ENCODE results near the gene GID4. TPM values are rescaled to one million over a fixed set of nuclear protein-coding genes. Genes with fewer than 3 reads are reported as not detected.

The GID4 gene
- total and polyA plus RNA-seq, 2 of the 13 experiments (the other 11 are each of a cell fraction or from before 2014, with no cell fraction given) = 4.3 to 6.1 TPM

DNA sequence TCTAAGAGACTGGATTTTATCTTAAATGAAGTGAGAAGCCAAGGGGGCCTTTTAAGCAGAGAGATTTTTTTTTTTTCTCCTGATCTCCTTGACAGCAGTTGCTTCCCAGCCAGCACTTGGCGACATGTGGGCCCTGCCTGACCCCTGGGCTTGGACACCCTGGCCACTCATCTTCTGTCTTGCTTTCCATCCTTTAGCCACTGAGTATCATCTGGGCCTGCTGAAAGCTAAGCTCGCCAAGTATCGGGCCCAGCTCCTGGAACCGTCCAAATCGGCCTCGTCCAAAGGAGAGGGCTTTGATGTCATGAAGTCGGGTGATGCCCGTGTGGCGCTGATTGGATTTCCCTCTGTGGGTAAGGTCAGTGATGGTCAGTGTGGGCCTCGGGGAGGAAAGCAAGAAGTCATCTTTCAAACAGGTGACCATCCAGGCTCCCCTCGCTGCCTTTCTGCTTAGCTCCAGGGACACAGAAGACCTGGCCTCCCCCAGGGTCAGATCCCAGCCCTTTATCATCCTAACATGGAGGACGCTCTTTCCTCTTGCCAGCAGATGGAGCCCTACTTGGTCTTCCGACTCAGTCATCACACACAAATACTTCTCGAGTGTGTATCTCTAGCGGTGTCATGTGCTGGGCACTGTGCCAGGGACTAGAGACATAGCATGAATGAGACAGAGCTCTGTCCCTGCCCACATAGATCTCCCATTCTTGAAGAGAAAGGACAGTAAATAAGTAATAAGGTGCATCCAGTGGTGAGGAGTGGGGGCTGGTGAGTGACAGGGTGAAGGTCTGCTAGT is 54.6 kb downstream of the GID4 start (continued):
- TF ChIP-seq TFDP1 (CRISPR knock-in tag; IDR thresholded peaks at IDR 0.05; ENCODE audit: borderline replicate concordance) (no peak), PAXIP1 (CRISPR knock-in tag; conservative IDR thresholded peaks at IDR 0.05) (no peak), ZNF574 (CRISPR knock-in tag; IDR thresholded peaks at IDR 0.05) (peak; percentile 20; the same call in 1 of the 2 replicates), ZNF441 (CRISPR knock-in tag; IDR thresholded peaks at IDR 0.05; ENCODE audit: borderline replicate concordance) (no peak), XRCC5 (optimal IDR thresholded peaks at IDR 0.05; ENCODE audit: low read length) (peak; percentile 29), SRSF4 (IDR thresholded peaks at IDR 0.05; ENCODE audit: low read depth, low read length, poor library complexity, severe bottlenecking) (no peak), ZFP90 (CRISPR knock-in tag; IDR thresholded peaks at IDR 0.05; ENCODE audit: borderline replicate concordance) (no peak), MTF1 (CRISPR knock-in tag; IDR thresholded peaks at IDR 0.05) (no peak), FOSL2 (CRISPR knock-in tag; IDR thresholded peaks at IDR 0.05) (0 out of 2 replicates have a peak, but pooled peaks have one; percentile 17), NFRKB (IDR thresholded peaks at IDR 0.05) (no peak)

Measured in HepG2 (cell line).